GM15510 (cell line): ENCODE results near the gene ETV3.

Experiments used
- POLR2A ChIP-seq: IDR thresholded peaks from 3 replicates; pipeline ENCODE4 v1.6.1; 2011; ENCODE audit warnings: borderline replicate concordance; ENCODE audit not compliant: insufficient read length; ENCODE audit errors: extremely low read depth

ETV3 gene

DNA sequence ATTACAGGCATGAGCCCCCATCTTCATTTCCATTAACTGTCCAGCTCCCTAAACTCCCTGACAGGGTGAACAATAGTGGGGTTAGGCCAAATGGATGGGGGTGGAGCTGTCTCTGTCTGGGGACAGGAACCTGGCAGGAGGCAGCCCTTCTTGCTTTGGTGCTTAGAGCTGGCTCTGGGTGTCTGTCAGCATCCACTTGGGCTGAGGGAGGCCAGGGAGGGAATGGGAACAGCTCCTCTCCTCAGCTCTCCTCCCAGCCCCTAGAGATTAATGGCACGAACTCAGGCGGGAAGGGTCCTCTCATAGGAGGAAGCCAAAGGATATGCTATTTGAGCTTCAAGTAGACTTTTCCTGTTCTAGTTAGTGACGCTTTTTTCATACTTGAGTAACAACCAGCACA, 27.5 kb downstream of the ETV3 start:
- TF ChIP-seq POLR2A: no peak

DNA sequence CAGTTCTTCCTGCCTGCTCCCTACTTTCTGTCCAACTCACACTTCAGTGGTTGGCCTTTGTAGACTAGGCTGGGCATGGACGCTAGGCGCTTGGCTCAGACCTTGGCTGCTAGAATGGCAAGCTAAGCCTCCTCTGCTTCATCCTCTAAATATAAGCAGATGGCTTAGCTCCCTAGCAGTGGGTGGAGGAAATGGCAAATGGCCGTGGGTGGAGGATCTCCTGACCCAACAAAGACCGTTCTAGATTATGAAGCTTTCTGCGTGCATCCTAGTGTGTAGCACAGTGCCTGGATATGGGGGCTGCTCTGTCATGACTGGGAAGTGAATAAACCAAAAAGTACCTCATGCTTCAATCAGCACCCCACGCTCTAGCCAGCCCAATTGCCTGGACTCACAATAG, 28.2 kb downstream of the ETV3 start:
- no peak for TF ChIP-seq POLR2A

DNA sequence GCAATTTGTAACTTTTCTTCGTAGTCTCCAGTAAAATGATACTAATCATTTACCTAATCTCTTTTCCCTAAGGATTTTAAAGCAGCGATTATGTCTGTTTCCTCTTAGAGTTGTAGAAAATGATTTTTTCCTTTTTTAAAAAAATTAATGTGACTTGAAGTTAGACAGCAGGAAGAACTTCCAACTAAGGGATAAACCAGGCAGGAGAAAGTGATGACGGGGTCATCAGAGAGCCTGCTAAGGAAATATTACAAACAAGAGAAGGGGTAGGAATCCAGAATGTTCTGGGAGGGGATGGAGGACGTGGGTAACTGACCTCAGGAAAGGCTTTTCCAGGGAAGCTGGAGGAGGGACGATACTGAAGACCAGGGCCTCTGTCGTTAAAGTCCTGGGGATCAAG, 29.7 kb downstream of the ETV3 start:
- TF ChIP-seq POLR2A: no peak

DNA sequence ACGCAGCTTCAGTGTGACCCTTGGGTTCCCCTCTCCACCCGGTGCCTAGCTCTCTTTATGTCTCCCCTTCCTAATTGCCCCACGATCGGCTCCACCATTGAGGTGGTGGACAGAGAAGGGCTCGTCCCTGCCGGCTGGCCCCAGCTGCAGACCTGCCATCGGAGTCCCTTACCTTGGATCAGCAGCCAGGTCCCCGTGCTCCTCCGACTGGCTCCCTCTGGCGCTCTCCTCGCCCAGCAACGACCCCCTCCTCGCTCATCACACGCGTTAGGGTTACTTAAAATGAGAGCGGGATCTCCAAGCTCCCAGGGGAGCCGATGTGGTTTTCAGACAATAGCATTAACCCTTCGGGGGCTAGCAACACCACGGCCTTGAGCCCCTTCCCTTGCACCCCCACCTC, 30.5 kb downstream of the ETV3 start:
- no peak for TF ChIP-seq POLR2A

DNA sequence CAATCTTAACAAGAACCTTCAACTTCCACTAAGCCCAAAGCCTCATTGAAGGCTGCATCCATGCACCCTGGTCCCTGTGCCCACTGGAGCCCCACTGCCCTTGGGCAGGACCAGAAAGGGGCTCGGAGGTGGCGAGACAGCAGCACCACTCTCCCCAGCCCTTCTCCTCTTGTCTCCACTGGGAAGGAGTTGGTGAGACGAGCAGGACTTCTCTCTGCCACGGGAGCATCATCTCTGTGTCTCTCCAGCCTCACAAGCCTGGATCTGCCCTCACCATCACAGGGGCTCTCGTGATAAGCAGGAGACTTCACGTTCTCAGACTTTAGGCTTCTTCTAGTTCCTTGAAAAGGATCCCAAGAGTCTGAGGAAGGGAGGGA, 31.4 kb downstream of the ETV3 start:
- no peak for TF ChIP-seq POLR2A

- no peak for TF ChIP-seq POLR2A
Measured at GRCh38 chr1:157105988-157106812, 32.0 kb downstream of the ETV3 start.

- TF ChIP-seq POLR2A: no peak
Measured at GRCh38 chr1:157105298-157105987, 32.8 kb downstream of the ETV3 start.

DNA sequence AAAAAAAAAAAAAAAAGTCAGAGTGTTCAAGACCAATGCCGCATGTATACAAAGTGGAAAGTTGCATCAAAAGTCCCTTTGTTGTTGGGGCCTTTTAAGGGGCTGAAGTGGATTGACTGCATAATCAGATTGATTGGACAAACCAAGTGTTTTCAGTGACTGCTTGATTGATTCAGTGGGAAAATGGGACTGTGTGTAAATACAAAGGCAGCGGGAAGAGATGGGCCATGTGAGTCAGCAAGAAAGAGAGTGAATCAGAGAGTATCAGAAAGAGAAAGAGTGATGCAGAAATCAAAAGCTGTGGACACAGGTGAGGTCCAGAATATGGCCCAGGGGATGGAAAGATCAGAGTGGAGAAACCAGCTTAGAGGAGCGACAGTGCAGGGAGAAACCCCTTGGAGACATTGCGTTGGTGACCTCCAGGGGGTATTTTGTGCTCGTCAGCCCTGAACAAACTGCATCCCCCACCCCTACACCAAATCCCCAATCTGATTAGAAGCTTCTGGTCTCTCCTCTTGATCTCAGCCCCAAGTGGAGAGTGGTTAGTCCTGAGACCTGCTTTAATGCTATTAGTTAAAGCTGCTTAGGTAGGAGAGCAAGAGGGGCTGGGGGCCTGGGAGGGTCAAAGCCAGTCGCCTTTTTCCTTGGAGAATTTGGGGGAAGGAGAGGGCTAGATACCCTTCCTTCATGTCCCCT, 33.4 kb downstream of the ETV3 start:
- TF ChIP-seq POLR2A: no peak

DNA sequence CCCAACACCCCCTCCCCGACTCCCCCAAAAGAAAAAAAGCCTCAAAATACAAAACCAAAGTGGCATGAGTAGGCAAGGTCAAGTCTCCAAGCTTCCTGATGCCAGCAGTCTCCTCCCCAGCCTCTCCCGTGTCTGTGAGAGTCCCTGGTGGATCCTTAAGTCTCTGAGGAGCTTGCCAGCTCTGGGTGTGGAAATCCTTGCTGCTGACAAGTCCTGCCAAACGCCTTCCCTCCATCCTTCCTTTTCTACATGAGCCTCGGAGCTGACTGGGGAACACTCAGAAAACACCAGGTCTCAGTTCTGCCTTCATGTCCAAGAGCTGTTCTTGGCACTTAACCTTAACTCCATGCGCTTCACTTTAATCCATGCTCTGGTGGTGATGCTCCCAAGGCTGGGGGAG, 34.9 kb downstream of the ETV3 start:
- TF ChIP-seq POLR2A: no peak

DNA sequence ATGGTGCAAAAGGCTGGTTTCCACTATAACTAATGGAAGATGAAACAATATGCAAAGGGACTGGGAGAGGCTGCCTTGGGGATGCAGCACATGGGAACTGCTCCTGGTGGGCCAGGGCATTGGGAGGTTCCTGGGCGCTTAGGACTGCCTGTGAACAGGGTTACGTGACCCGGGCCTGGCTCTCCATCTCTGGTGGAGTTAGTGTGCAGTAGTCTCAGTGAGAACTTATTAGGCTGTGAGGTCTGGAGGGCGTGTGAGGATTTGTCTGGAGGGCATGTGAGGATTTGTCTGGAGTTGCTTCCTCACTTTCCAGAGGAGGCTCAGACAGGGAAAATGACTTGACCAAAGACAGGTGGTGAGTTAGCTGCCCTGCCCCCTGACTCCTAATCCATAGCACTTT, 37.0 kb downstream of the ETV3 start:
- no peak for TF ChIP-seq POLR2A

- TF ChIP-seq POLR2A: no peak
Measured at GRCh38 chr1:157099633-157100009, 38.6 kb downstream of the ETV3 start, which contains the start of gene ETV3L. ETV3L (minus strand) TSS chr1:157099808; CDS start chr1:157099523, 285 bp downstream.

GRCh38 chr1:157098519-157098918, 39.7 kb downstream of the ETV3 start:
- TF ChIP-seq POLR2A: no peak

GRCh38 chr1:157097692-157098091, 40.5 kb downstream of the ETV3 start:
- no peak for TF ChIP-seq POLR2A

DNA sequence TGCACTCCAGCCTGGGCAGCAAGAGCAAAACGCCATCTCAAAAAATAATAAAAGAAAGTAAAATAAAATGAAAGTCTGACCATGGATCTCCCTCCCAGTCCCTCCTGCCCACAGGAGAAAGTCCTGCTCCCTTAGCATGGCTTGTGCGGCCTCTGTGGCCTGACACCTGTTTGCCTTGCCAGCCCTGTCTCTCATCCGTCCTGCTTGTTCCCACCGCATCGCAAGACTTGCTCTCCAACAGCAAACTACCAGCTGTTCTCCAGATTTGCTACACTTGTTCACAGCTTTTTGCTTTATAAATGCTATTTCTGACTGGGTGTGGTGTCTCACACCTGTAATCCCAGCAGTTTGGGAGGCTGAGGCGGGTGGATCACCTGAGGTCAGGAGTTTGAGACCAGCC, 41.3 kb downstream of the ETV3 start:
- TF ChIP-seq POLR2A: no peak

- TF ChIP-seq POLR2A: no peak
Measured at GRCh38 chr1:157095551-157095950, 42.6 kb downstream of the ETV3 start.
